OCI-LY7 (cell line): ENCODE results near the gene NDUFV2. TPM values are rescaled to one million over a fixed set of nuclear protein-coding genes. Genes with fewer than 3 reads are reported as not detected.
A peak's percentile ranks its signal among the peaks of the same experiment; 100 is the strongest.

Source experiments
- BruUV-seq: library from RNA; stranded (reverse); fragments of 400-500 nt; replicated peaks from 2 replicates; lab custom pipeline; 2021; lab: Mats Ljungman, UMichigan
- CTCF ChIA-PET: fragments of 300-600 bp; sonication (Branson Sonifier 250); formaldehyde crosslinking; loops from one replicate; lab custom pipeline; 2022; ENCODE audit warnings: antibody characterized with exemption; ENCODE audit not compliant: unreplicated experiment; lab: Charles Lee
- POLR2A ChIA-PET: fragments of 300-600 bp; sonication (Branson Sonifier 250); formaldehyde crosslinking; loops from one replicate; lab custom pipeline; 2022; ENCODE audit warnings: antibody characterized with exemption; lab: Charles Lee
- DNase-seq: peaks from one replicate; pipeline ENCODE4 v3.0.0-alpha.2; 2015; ENCODE audit warnings: low spot score
- H2AFZ ChIP-seq: fragments of 200-600 bp; sonication (generic), shearing (Covaris generic); 2 replicates; pipeline ENCODE4 v1.6.1; 2014; ENCODE audit warnings: mild to moderate bottlenecking, antibody characterized with exemption, low read length, moderate library complexity
- H3K27ac ChIP-seq: fragments of 200-600 bp; sonication (generic); 2 replicates; pipeline ENCODE4 v1.5.1; 2014; ENCODE audit warnings: mixed run types, low read depth, mild to moderate bottlenecking, moderate library complexity, low read length, inconsistent platforms; ENCODE audit not compliant: poor library complexity, severe bottlenecking
- H3K36me3 ChIP-seq: fragments of 200-600 bp; sonication (generic); 2 replicates; pipeline ENCODE4 v1.6.1; 2014; ENCODE audit warnings: mild to moderate bottlenecking, antibody characterized with exemption, low read length, moderate library complexity, mixed read lengths; ENCODE audit not compliant: insufficient read depth
- H3K4me1 ChIP-seq: fragments of 200-600 bp; sonication (generic); 2 replicates; pipeline ENCODE4 v1.5.1; 2014; ENCODE audit warnings: mild to moderate bottlenecking, low read length; ENCODE audit not compliant: insufficient read depth, poor library complexity, severe bottlenecking
- H3K4me2 ChIP-seq: fragments of 200-600 bp; sonication (generic); 2 replicates; pipeline ENCODE4 v1.6.1; 2014; ENCODE audit warnings: mild to moderate bottlenecking, low read length
- H3K4me3 ChIP-seq: fragments of 200-600 bp; sonication (generic); 2 replicates; pipeline ENCODE4 v1.5.1; 2014; ENCODE audit warnings: mild to moderate bottlenecking, low read depth, low read length; ENCODE audit not compliant: poor library complexity, severe bottlenecking
- H3K79me2 ChIP-seq: fragments of 200-600 bp; sonication (generic); 2 replicates; pipeline ENCODE4 v1.6.1; 2016; ENCODE audit warnings: low read depth, mild to moderate bottlenecking, low read length, moderate library complexity, mixed read lengths; ENCODE audit not compliant: insufficient read depth
- H3K9me2 ChIP-seq: fragments of 200-600 bp; sonication (generic); 2 replicates; pipeline ENCODE4 v1.6.1; 2016; ENCODE audit warnings: mild to moderate bottlenecking, low read length, mixed read lengths; ENCODE audit not compliant: insufficient read depth
- H3K9me3 ChIP-seq: fragments of 200-600 bp; sonication (generic); 2 replicates; pipeline ENCODE4 v1.6.1; 2014; ENCODE audit warnings: mild to moderate bottlenecking, mixed run types, low read length, mixed read lengths
- H4K20me1 ChIP-seq: fragments of 200-600 bp; sonication (generic); 2 replicates; pipeline ENCODE4 v1.6.1; 2014; ENCODE audit warnings: mild to moderate bottlenecking, antibody characterized with exemption, low read length, moderate library complexity, mixed read lengths; ENCODE audit not compliant: insufficient read depth
- EZH2phosphoT487 ChIP-seq: fragments of 200-600 bp; sonication (generic); IDR thresholded peaks from 2 replicates; pipeline ENCODE4 v1.6.1; 2018; ENCODE audit warnings: low read depth, borderline replicate concordance, mild to moderate bottlenecking, mixed run types, antibody characterized with exemption, low read length, moderate library complexity, mixed read lengths
- intact Hi-C: fragments of 100-400 bp; cut with micrococcal nuclease; formaldehyde crosslinking; loops from one replicate; pipeline ENCODE4 v1.10.0; 2022; ENCODE audit not compliant: unreplicated experiment
- total RNA-seq, 2 experiments: library from RNA; depleted of rRNA in 1 of 2; stranded (reverse); fragments of >200 nt in 1 of 2; shearing (Covaris generic) in 1 of 2; gene quantifications; 2 replicates each; pipeline ENCODE4 v1.2.3, GENCODE V29; 2014 to 2022
- TF ChIP-seq, protein P1 (sequence below): fragments of 200-600 bp; sonication (generic); conservative IDR thresholded peaks from 2 replicates; pipeline ENCODE4 v1.5.1; 2014; ENCODE audit warnings: mild to moderate bottlenecking, antibody characterized with exemption, low read length, moderate library complexity, mixed read lengths

The NDUFV2 gene
- total RNA-seq, 2 experiments from 2014 or later, result 185 to 201 TPM

GRCh38 chr18:9067823-9068222 lies 34.7 kb upstream of the NDUFV2 start:
- CTCF ChIA-PET, result no interaction called here
- H3K9me3 ChIP-seq, result peaks cover 7% of the 10 kb centered on the region; the same call in 1 of the 2 replicates
- no peaks in the 10 kb centered on the region for H3K79me2 ChIP-seq
- no peak overlapping the region for H3K4me2 ChIP-seq
- TF ChIP-seq, protein P1, sequence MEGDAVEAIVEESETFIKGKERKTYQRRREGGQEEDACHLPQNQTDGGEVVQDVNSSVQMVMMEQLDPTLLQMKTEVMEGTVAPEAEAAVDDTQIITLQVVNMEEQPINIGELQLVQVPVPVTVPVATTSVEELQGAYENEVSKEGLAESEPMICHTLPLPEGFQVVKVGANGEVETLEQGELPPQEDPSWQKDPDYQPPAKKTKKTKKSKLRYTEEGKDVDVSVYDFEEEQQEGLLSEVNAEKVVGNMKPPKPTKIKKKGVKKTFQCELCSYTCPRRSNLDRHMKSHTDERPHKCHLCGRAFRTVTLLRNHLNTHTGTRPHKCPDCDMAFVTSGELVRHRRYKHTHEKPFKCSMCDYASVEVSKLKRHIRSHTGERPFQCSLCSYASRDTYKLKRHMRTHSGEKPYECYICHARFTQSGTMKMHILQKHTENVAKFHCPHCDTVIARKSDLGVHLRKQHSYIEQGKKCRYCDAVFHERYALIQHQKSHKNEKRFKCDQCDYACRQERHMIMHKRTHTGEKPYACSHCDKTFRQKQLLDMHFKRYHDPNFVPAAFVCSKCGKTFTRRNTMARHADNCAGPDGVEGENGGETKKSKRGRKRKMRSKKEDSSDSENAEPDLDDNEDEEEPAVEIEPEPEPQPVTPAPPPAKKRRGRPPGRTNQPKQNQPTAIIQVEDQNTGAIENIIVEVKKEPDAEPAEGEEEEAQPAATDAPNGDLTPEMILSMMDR, result no peak
- TF ChIP-seq EZH2phosphoT487, result no peak
- H4K20me1 ChIP-seq, result no peaks in the 10 kb centered on the region
- intact Hi-C loops, result loop anchor here (2.0 to 10.0 kb wide), 4 partner anchors 61 to 547 kb away; partner anchors contain the start of gene PPP4R1
- POLR2A ChIA-PET, result interaction anchor here (0.6 to 0.7 kb wide), 2 partner anchors 13 to 471 kb away, joined by 3 read pairs; no protein-coding TSS in a partner anchor
- no peak overlapping the region for H3K4me3 ChIP-seq
- H3K36me3 ChIP-seq, result no peaks in the 10 kb centered on the region; the same call in 1 of the 2 replicates
- peak overlapping the region; percentile 94 for H3K27ac ChIP-seq
- no peaks in the 10 kb centered on the region for H3K9me2 ChIP-seq
- H3K4me1 ChIP-seq, result peaks cover 76% of the 10 kb centered on the region
- no peak overlapping the region for H2AFZ ChIP-seq
- no TSS peak for BruUV-seq
- no peak for DNase-seq

- H3K9me2 ChIP-seq, result no peaks in the 10 kb centered on the region
- ChIA-PET CTCF (no interaction called here), POLR2A (interaction anchor here (0.5 to 1.0 kb wide), 3 partner anchors 10 to 472 kb away, joined by 3 to 4 read pairs (median 4); no protein-coding TSS in a partner anchor)
- intact Hi-C loops, result loop anchor here (5.0 to 10.0 kb wide), 3 partner anchors 156 to 546 kb away; partner anchors contain the start of gene PPP4R1
- H2AFZ ChIP-seq, result peak overlapping the region; percentile 53; the same call in 1 of the 2 replicates
- H3K36me3 ChIP-seq, result no peaks in the 10 kb centered on the region; the same call in 1 of the 2 replicates
- H3K4me3 ChIP-seq, result no peak overlapping the region
- H3K4me1 ChIP-seq, result peaks cover 74% of the 10 kb centered on the region
- no peaks in the 10 kb centered on the region for H3K79me2 ChIP-seq
- TF ChIP-seq, protein P1, result no peak
- no peak for TF ChIP-seq EZH2phosphoT487
- H3K27ac ChIP-seq, result peak overlapping the region; percentile 94
- no peak for DNase-seq
- peaks cover 7% of the 10 kb centered on the region; the same call in 1 of the 2 replicates for H3K9me3 ChIP-seq
- no peaks in the 10 kb centered on the region for H4K20me1 ChIP-seq
- no peak overlapping the region for H3K4me2 ChIP-seq
- BruUV-seq, result no TSS peak
Measured at GRCh38 chr18:9068346-9068745, 34.2 kb upstream of the NDUFV2 start.

DNA sequence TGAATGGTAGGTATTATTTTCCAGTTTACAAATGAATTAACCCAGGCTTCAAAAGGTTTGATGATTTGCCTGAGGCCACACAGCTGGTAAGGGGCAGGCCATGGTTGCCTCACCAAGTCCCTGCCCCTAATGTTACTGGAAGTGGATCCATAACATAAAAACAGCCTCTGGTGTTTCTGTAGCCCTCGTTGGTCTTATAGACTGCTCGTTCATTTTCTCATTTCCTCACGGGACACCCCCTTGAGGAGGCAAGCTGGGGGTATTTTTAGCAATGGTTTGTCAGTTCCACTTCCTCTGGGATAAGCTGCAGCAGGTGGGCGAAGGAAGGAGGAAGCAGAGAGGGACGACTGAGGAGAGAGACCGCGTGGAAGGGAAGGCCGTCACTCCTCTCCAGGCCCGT lies 32.9 kb upstream of the NDUFV2 start:
- ChIA-PET CTCF (no interaction called here), POLR2A (no interaction called here)
- intact Hi-C loops, result loop anchor here (5.0 to 10.0 kb wide), 3 partner anchors 157 to 545 kb away; partner anchors contain the start of gene PPP4R1
- H3K4me3 ChIP-seq, result peak overlapping the region; percentile 1
- H3K4me2 ChIP-seq, result peak overlapping the region; percentile 54
- peaks cover 67% of the 10 kb centered on the region for H3K4me1 ChIP-seq
- no peak for TF ChIP-seq EZH2phosphoT487
- H3K79me2 ChIP-seq, result no peaks in the 10 kb centered on the region
- BruUV-seq, result no TSS peak
- H2AFZ ChIP-seq, result peak overlapping the region; percentile 53; the same call in 1 of the 2 replicates
- no peaks in the 10 kb centered on the region for H3K9me2 ChIP-seq
- H3K9me3 ChIP-seq, result peaks cover 7% of the 10 kb centered on the region; the same call in 1 of the 2 replicates
- DNase-seq, result peak; percentile 69
- H3K27ac ChIP-seq, result peak overlapping the region; percentile 94
- H3K36me3 ChIP-seq, result no peaks in the 10 kb centered on the region; the same call in 1 of the 2 replicates
- no peaks in the 10 kb centered on the region for H4K20me1 ChIP-seq
